ENCODE measurements around the gene ACTL10.

GRCh38 chr20:33686984-33687366, 20.2 kb downstream of the ACTL10 start:
- TF ChIP-seq CTCF (conservative IDR thresholded peaks at IDR 0.05) (no peak), ZFX (IDR thresholded peaks at IDR 0.05) (no peak)

Data from C4-2B (cell line).